ENCODE measurements around the gene IRF4. TPM values are rescaled to one million over a fixed set of nuclear protein-coding genes. Genes with fewer than 3 reads are reported as not detected.

The IRF4 gene
- total RNA-seq, 4 donors from 2014 or later: 0.89 to 7.4 (median 3.2) TPM

GRCh38 chr6:362924-363249 is 28.7 kb upstream of the IRF4 start:
- H3K4me3 ChIP-seq: no peak overlapping the region
- ATAC-seq: no peak
- 74 to 80% methylated on average over 5 of the region's 5 CpGs for WGBS, 2 donors (ENCODE audit: low coverage in 1 of 2)

GRCh38 chr6:363291-363690 is 28.3 kb upstream of the IRF4 start:
- Histone ChIP-seq H3K4me1 (no peaks in the 10 kb centered on the region), H3K27me3 (peaks cover 50% of the 10 kb centered on the region), H3K36me3 (no peaks in the 10 kb centered on the region), H3K4me3 (no peak overlapping the region), H3K9me3 (peaks cover 0 to 22% (median 0%) of the 10 kb centered on the region in 3 donors), H3K27ac (no peak overlapping the region)
- TF ChIP-seq POLR2AphosphoS5 (IDR thresholded peaks at IDR 0.05) (no peak), POLR2A (IDR thresholded peaks at IDR 0.05) (no peak), CTCF (IDR thresholded peaks at IDR 0.05) (no peak), EP300 (IDR thresholded peaks at IDR 0.05) (no peak)
- ATAC-seq: no peak
- 78 to 79% methylated on average over 12 of the region's 12 CpGs for WGBS, 2 donors (ENCODE audit: low coverage in 1 of 2)

More at GRCh38 chr6:362924-363249, 28.7 kb upstream of the IRF4 start:
- no peak overlapping the region for H3K27ac ChIP-seq
- H3K9me3 ChIP-seq: peaks cover 0 to 22% (median 0%) of the 10 kb centered on the region in 3 donors
- peaks cover 50% of the 10 kb centered on the region for H3K27me3 ChIP-seq
- no peaks in the 10 kb centered on the region for H3K36me3 ChIP-seq
- TF ChIP-seq POLR2AphosphoS5 (IDR thresholded peaks at IDR 0.05): no peak
- TF ChIP-seq EP300 (IDR thresholded peaks at IDR 0.05): no peak
- TF ChIP-seq CTCF (IDR thresholded peaks at IDR 0.05): no peak
- TF ChIP-seq POLR2A (IDR thresholded peaks at IDR 0.05): no peak
- H3K4me1 ChIP-seq: no peaks in the 10 kb centered on the region

GRCh38 chr6:363909-364308 is 27.6 kb upstream of the IRF4 start:
- ATAC-seq: no peak
- WGBS, 2 donors (ENCODE audit: low coverage in 1 of 2): 84% methylated on average over 13 of the region's 13 CpGs
- Histone ChIP-seq H3K27me3 (peaks cover 56% of the 10 kb centered on the region), H3K27ac (no peak overlapping the region), H3K4me1 (no peaks in the 10 kb centered on the region), H3K36me3 (no peaks in the 10 kb centered on the region), H3K9me3 (peaks cover 0 to 22% (median 0%) of the 10 kb centered on the region in 3 donors), H3K4me3 (no peak overlapping the region)
- TF ChIP-seq CTCF (IDR thresholded peaks at IDR 0.05): no peak
- TF ChIP-seq EP300 (IDR thresholded peaks at IDR 0.05): no peak
- TF ChIP-seq POLR2AphosphoS5 (IDR thresholded peaks at IDR 0.05): no peak
- TF ChIP-seq POLR2A (IDR thresholded peaks at IDR 0.05): no peak

- H3K36me3 ChIP-seq: no peaks in the 10 kb centered on the region
- TF ChIP-seq EP300 (IDR thresholded peaks at IDR 0.05): no peak
- no peak for TF ChIP-seq POLR2A (IDR thresholded peaks at IDR 0.05)
- no peak for TF ChIP-seq POLR2AphosphoS5 (IDR thresholded peaks at IDR 0.05)
- TF ChIP-seq CTCF (IDR thresholded peaks at IDR 0.05): no peak
- no peak overlapping the region for H3K27ac ChIP-seq
- peaks cover 0 to 22% (median 0%) of the 10 kb centered on the region in 3 donors for H3K9me3 ChIP-seq
- H3K4me3 ChIP-seq: no peak overlapping the region
- ATAC-seq: no peak
- no peaks in the 10 kb centered on the region for H3K4me1 ChIP-seq
- H3K27me3 ChIP-seq: peaks cover 66% of the 10 kb centered on the region
- 67% methylated on average over 9 to 11 of the region's 11 CpGs for WGBS, 2 donors (ENCODE audit: low coverage in 1 of 2)
Observed at GRCh38 chr6:364609-365540, 26.7 kb upstream of the IRF4 start.

- no peaks in the 10 kb centered on the region for H3K36me3 ChIP-seq
- no peak overlapping the region for H3K27ac ChIP-seq
- no peaks in the 10 kb centered on the region for H3K4me1 ChIP-seq
- H3K4me3 ChIP-seq: no peak overlapping the region
- WGBS, 2 donors (ENCODE audit: low coverage in 1 of 2): 64 to 65% methylated on average over 4 to 6 of the region's 6 CpGs
- no peak for ATAC-seq
- TF ChIP-seq EP300 (IDR thresholded peaks at IDR 0.05) (no peak), CTCF (IDR thresholded peaks at IDR 0.05) (no peak), POLR2AphosphoS5 (IDR thresholded peaks at IDR 0.05) (no peak), POLR2A (IDR thresholded peaks at IDR 0.05) (no peak)
- peaks cover 75% of the 10 kb centered on the region for H3K27me3 ChIP-seq
- peaks cover 0 to 22% (median 0%) of the 10 kb centered on the region in 3 donors for H3K9me3 ChIP-seq
Observed at GRCh38 chr6:365835-366234, 25.7 kb upstream of the IRF4 start.
